GM21825 (cell line): ENCODE data around the gene MYO7A.

ENCODE experiments used
- ATAC-seq: cut with Tn5 transposase; IDR thresholded peaks from one replicate; pipeline ENCODE4 v1.9.1; 2021; ENCODE audit warnings: mild to moderate bottlenecking, moderate library complexity; ENCODE audit not compliant: unreplicated experiment

Gene MYO7A

DNA sequence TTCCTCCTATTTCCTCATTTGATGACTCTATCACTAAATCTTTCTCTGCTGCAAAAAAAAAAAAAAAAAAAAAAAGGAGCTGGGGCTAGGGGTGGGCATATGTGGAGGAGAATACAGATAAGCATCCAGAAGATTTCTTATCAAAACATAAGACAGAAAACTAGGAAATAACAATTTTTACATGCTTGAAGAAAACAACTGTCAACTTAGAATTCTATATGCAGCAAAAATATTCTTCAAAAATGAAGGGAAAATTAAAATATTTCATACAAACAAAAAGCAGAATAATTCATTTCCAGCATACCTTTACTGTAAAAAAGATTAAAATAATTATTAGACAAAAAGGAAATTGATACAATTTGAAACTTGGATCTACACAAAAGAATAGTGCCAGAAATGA lies 134.8 kb downstream of the MYO7A start:
- ATAC-seq = no peak
